ENCODE measurements around the gene NFS1.

- TF ChIP-seq POLR2A (IDR thresholded peaks at IDR 0.05): no peak
- TF ChIP-seq CTCF (IDR thresholded peaks at IDR 0.05): no peak
Observed at GRCh38 chr20:35737865-35738333, 38.7 kb upstream of the NFS1 start.
